Bronchus fibroblast of lung (primary cell): Measurements from ENCODE around the gene SPATA1. TPM values are rescaled to one million over a fixed set of nuclear protein-coding genes. Genes with fewer than 3 reads are reported as not detected.

Source experiments
- total RNA-seq: library from RNA; depleted of rRNA; stranded (reverse); fragments of >200 nt; gene quantifications from 2 replicates; pipeline ENCODE4 v1.2.3, GENCODE V29; 2015

The SPATA1 gene
- not detected in 2 replicates for total RNA-seq

GRCh38 chr1:84506002-84506728 is at the start of gene SPATA1, which contains the start of gene GNG5:
SPATA1 (plus strand) TSS chr1:84506386; CDS start chr1:84516360, 9,974 bp downstream.
GNG5 (minus strand) TSS chr1:84506581; CDS start chr1:84506091, 490 bp downstream.

DNA sequence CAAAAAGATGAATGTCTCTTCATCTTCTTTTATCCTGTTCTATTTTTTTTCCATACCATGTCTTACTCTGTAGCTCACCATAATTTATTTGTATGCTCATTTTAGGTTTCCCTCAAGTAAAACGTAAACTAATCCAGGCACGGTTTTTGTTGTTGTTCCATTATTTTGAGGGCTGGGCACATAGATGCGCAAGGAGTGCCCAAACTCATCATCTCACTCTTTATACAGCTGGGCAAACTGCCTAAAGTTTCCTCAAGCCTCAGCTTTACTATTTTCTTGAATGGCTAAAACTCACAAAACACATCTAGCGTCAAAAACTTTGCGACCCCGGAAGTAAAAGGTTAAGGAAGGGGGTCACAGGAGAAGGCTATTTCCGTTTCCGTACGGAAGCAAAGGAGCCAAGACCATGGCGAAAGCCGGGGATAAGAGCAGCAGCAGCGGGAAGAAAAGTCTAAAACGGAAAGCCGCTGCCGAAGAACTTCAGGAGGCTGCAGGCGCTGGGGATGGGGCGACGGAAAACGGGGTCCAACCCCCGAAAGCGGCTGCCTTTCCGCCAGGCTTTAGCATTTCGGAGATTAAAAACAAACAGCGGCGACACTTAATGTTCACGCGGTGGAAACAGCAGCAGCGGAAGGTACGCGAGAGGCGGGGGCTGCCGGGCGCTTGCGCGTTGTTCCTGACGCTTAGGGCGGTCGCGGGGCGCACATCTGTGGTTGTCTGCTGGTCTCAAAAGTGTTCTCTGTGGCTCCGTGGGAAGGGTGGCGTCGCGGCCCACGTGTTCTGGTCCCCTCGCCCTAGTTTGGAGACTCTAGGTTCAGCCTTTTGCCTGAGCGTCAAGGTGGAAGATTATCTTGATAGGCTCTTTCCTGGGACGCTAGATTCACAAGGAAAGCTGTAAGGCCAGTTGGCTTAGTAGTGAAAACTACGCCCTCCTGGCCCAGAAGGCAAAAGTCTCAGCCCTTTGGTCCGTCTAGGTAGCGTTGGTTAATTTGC is 27.0 kb upstream of the SPATA1 start, which contains the start of gene RPF1:
RPF1 (plus strand) TSS at position 391 of the 993 bp plus-strand sequence; CDS start at position 407, 16 bp downstream.

GRCh38 chr1:84573967-84574842 is 68.0 kb downstream of the SPATA1 start, which contains the start of gene CTBS:
CTBS (minus strand) TSS chr1:84574440; CDS start chr1:84574415, 25 bp downstream.

Other genes with a start within 250 kb of the SPATA1 start
- 2.1 and 2.5 TPM in 2 replicates for gene SAMD13, start 204.7 kb upstream of the SPATA1 start, total RNA-seq
- gene DNASE2B, start 107.9 kb upstream of the SPATA1 start, total RNA-seq, result 0.15 and 0.17 TPM in 2 replicates
- 45.0 and 52.6 TPM in 2 replicates for gene RPF1, start 27.1 kb upstream of the SPATA1 start, total RNA-seq
- 110 and 123 TPM in 2 replicates for gene GNG5, start 195 bp downstream of the SPATA1 start, total RNA-seq
- gene CTBS, start 68.1 kb downstream of the SPATA1 start, total RNA-seq, result 6.9 and 7.0 TPM in 2 replicates
- 7.1 and 7.6 TPM in 2 replicates for gene SSX2IP, start 184.1 kb downstream of the SPATA1 start, total RNA-seq